Purkinje cell (primary cell): ENCODE measurements around the gene GALNT15. TPM values are rescaled to one million over a fixed set of nuclear protein-coding genes. Genes with fewer than 3 reads are reported as not detected.

Source experiments
- polyA plus RNA-seq: library from polyadenylated mRNA; unstranded; fragments of >200 nt; fragmentation: Nextera tagmentation; gene quantifications from 2 replicates; pipeline ENCODE4 v1.2.1, GENCODE V29; 2014

Gene GALNT15, protein sequence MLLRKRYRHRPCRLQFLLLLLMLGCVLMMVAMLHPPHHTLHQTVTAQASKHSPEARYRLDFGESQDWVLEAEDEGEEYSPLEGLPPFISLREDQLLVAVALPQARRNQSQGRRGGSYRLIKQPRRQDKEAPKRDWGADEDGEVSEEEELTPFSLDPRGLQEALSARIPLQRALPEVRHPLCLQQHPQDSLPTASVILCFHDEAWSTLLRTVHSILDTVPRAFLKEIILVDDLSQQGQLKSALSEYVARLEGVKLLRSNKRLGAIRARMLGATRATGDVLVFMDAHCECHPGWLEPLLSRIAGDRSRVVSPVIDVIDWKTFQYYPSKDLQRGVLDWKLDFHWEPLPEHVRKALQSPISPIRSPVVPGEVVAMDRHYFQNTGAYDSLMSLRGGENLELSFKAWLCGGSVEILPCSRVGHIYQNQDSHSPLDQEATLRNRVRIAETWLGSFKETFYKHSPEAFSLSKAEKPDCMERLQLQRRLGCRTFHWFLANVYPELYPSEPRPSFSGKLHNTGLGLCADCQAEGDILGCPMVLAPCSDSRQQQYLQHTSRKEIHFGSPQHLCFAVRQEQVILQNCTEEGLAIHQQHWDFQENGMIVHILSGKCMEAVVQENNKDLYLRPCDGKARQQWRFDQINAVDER
- 0.14 and 1.0 TPM in 2 replicates for polyA plus RNA-seq

DNA sequence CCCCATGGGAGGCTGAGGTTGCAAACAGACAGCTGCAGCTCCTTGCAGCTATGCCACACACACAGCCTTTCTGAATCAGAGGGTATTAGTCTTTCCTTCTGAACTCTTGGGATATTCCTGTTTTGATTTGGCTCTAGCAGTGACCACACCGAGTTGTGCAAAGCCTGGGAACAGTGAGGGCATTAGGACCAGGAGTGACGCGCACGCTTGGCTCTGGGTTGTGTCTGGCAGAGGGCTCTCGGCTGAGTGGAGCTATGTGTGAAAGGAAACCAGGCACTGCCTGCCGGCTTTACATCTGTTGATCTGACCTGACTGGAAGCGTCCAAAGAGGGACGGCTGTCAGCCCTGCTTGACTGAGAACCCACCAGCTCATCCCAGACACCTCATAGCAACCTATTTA is at the start of gene GALNT15:
Gene GALNT15 (plus strand): TSS at position 292 of the 400 bp plus-strand sequence. CDS start 472 bp downstream, outside the sequence.

DNA sequence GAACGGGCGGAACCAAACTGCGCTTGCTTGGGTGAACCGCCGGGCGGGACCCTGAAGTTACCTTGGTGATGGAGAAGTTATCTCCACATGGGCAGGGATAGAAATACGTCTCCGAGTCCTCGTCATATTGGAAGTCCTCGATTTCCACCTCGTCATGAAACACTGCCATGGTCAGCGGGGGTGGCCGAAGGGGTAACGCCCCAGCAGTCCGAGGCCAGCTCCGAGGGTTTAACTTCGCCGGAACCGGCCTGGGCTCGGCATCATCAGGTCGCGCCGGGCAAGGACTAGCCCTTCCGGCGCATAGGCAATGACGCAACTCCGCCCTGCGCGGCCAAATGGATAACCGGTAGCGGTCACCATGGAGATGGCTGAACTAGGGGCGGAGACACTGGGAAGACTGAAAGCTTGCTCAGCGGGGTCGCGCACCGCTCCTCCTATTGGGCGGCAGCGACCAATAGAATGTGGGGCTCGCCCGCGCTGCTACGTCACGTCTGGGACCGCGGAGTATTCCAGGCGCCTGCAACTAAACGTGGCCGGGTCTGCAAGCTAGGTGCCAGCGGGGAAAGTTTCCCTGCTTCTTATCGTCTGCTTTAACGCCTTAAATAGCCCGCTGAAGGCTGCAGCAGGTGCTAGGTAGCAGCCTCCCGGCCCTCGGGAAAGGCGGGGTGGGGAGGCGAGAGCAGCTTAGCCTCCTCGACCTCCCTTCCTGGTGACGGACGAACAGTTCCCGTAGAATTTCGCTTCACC is 90.4 kb downstream of the GALNT15 start, which contains the start of the genes DPH3 and OXNAD1:
Gene DPH3 (minus strand): TSS at position 236 of the 747 bp plus-strand sequence. CDS start 67 bp downstream, at position 169.
Gene OXNAD1 (plus strand): TSS at position 505 of the 747 bp plus-strand sequence. CDS start 5,741 bp downstream, outside the sequence.

Other genes with a start within 250 kb of the GALNT15 start
- 24.0 and 35.0 TPM in 2 replicates for gene DPH3, start 90.3 kb downstream of the GALNT15 start, polyA plus RNA-seq
- gene OXNAD1, start 90.5 kb downstream of the GALNT15 start, polyA plus RNA-seq, result 4.1 and 9.6 TPM in 2 replicates